Naive thymus-derived CD8-positive, alpha-beta T cell (primary cell): Measurements from ENCODE around the gene FAF1. TPM values are rescaled to one million over a fixed set of nuclear protein-coding genes. Genes with fewer than 3 reads are reported as not detected.
"Not testable (repeated sequence)": the region's sequence is repeated elsewhere in the genome, so short reads cannot be mapped to it uniquely, and the experiment has no call there.

Experiments used
- ATAC-seq, 2 donors: fragments of 150-1000 bp; cut with Tn5 transposase in 1 of 2; sonication (Bioruptor Pico), chemical (Tn5 transposase) in 1 of 2; 1 replicate in 1 of 2; 2 replicates in 1 of 2; pipeline ENCODE4 v1.10.0; 2021; ENCODE audit warnings: mild to moderate bottlenecking in 2 of 2, moderate library complexity in 2 of 2
- POLR2A ChIA-PET: fragments of 350-600 bp; sonication (Branson Sonifier 250); formaldehyde crosslinking; loops from one replicate; lab custom pipeline; 2021; ENCODE audit warnings: antibody characterized with exemption; lab: Charles Lee
- DNase-seq, 10 donors: peaks; one replicate each; pipeline versions ENCODE4 v3.0.0 to v3.0.0-alpha.2; 2020 to 2022
- H3K27ac Mint-ChIP-seq, 10 donors: one replicate each; pipeline ENCODE4 v1.8.0; 2020 to 2022; ENCODE audit warnings: mild to moderate bottlenecking in 10 of 10, mixed read lengths in 10 of 10, moderate library complexity in 4 of 10, inconsistent platforms in 1 of 10
- H3K27me3 Mint-ChIP-seq, 5 donors: one replicate each; pipeline ENCODE4 v1.8.0; 2021 to 2022; ENCODE audit warnings: mixed read lengths in 5 of 5
- H3K36me3 Mint-ChIP-seq, 3 donors: one replicate each; pipeline ENCODE4 v1.8.0; 2020 to 2022; ENCODE audit warnings: mixed read lengths in 3 of 3, mild to moderate bottlenecking in 2 of 3, inconsistent platforms in 1 of 3
- H3K4me1 Mint-ChIP-seq, 4 donors: one replicate each; pipeline ENCODE4 v1.8.0; 2021 to 2022; ENCODE audit warnings: mixed read lengths in 4 of 4
- H3K4me3 Mint-ChIP-seq, 10 donors: one replicate each; pipeline ENCODE4 v1.8.0; 2020 to 2022; ENCODE audit warnings: mild to moderate bottlenecking in 10 of 10, mixed read lengths in 10 of 10, moderate library complexity in 6 of 10, inconsistent platforms in 1 of 10
- H3K9me3 Mint-ChIP-seq, 9 donors: one replicate each; pipeline ENCODE4 v1.8.0; 2020 to 2022; ENCODE audit warnings: mixed read lengths in 9 of 9, mild to moderate bottlenecking in 3 of 9, inconsistent platforms in 1 of 9, moderate library complexity in 1 of 9
- polyA plus RNA-seq, 3 donors: library from polyadenylated mRNA; unstranded; fragments of 300-500 nt; fragmentation: Illumina TruSeq; gene quantifications; one replicate each; pipeline ENCODE4 v1.2.3, GENCODE V29; 2021
- total RNA-seq, 8 experiments: library from RNA in 2 of 8; stranded (reverse) in 2 of 8; gene quantifications; one replicate each; pipeline ENCODE4 v1.2.3 and lab custom pipeline; 2021 to 2026

Gene FAF1
- total and polyA plus RNA-seq, 5 experiments from 2014 or later: 46.2 to 64.5 (median 48.2) TPM

- Mint-ChIP-seq H3K36me3 (no peaks in the 10 kb centered on the region), H3K27ac (peak within 1 kb of the TSS; percentile 28 to 95 (median 92)), H3K4me1 (peaks cover 9 to 28% (median 20%) of the 10 kb centered on the region in 4 donors), H3K27me3 (peaks cover 4 to 17% (median 4%) of the 10 kb centered on the region in 5 donors), H3K9me3 (no peaks in the 10 kb centered on the region), H3K4me3 (peak within 1 kb of the TSS; percentile 90 to 99 (median 98))
- DNase-seq: peak; percentile 17 to 76 (median 49)
- ATAC-seq: peak; percentile 27 to 33
- POLR2A ChIA-PET: interaction anchor here (2.7 to 4.0 kb wide), 3 partner anchors 8 to 266 kb away, joined by 9 to 49 read pairs (median 30); partner anchors contain the start of genes FAF1 and RNF11
Observed at GRCh38 chr1:50969611-50970508, 9.8 kb upstream of the FAF1 start, which contains the start of gene CDKN2C. TSS of gene CDKN2C (plus strand) at chr1:50970245. CDS start at chr1:50970369, 124 bp downstream.

- Mint-ChIP-seq H3K4me3 (peak overlapping the region; percentile 90 to 99 (median 98)), H3K4me1 (peaks cover 9 to 28% (median 20%) of the 10 kb centered on the region in 4 donors), H3K27me3 (peaks cover 0 to 9% (median 1%) of the 10 kb centered on the region in 5 donors), H3K27ac (peak overlapping the region; percentile 66 to 95 (median 91)), H3K36me3 (no peaks in the 10 kb centered on the region), H3K9me3 (no peaks in the 10 kb centered on the region)
- DNase-seq (peak in 6 of 10 donors; percentile 18 to 65 (median 32)), ATAC-seq (peak; percentile 9 to 23)
- POLR2A ChIA-PET: interaction anchor here (0.6 to 4.0 kb wide), 5 partner anchors 9 to 267 kb away, joined by 3 to 49 read pairs (median 9); partner anchors contain the start of genes FAF1 and RNF11
Observed at GRCh38 chr1:50968821-50969610, 8.9 kb upstream of the FAF1 start.

GRCh38 chr1:50968158-50968820 lies 8.2 kb upstream of the FAF1 start:
- POLR2A ChIA-PET: interaction anchor here (0.6 to 4.0 kb wide), 5 partner anchors 9 to 268 kb away, joined by 3 to 49 read pairs (median 9); partner anchors contain the start of genes FAF1 and RNF11
- H3K9me3 Mint-ChIP-seq: no peaks in the 10 kb centered on the region
- no peaks in the 10 kb centered on the region for H3K36me3 Mint-ChIP-seq
- H3K4me3 Mint-ChIP-seq: peak overlapping the region; percentile 90 to 99 (median 98)
- DNase-seq: peak; percentile 71 to 87 (median 83)
- H3K4me1 Mint-ChIP-seq: peaks cover 9 to 28% (median 20%) of the 10 kb centered on the region in 4 donors
- H3K27ac Mint-ChIP-seq: peak overlapping the region; percentile 66 to 95 (median 91)
- ATAC-seq: peak; percentile 78 to 84
- H3K27me3 Mint-ChIP-seq: peaks cover 0 to 2% (median 0%) of the 10 kb centered on the region in 5 donors

- no peak for ATAC-seq
- POLR2A ChIA-PET: interaction anchor here (1.1 to 4.0 kb wide), 3 partner anchors 8 to 38 kb away, joined by 3 to 49 read pairs (median 30); partner anchors contain the start of gene FAF1
- Mint-ChIP-seq H3K9me3 (no peaks in the 10 kb centered on the region), H3K4me1 (peaks cover 9 to 28% (median 20%) of the 10 kb centered on the region in 4 donors), H3K27ac (peak overlapping the region; percentile 66 to 95 (median 90)), H3K36me3 (no peaks in the 10 kb centered on the region), H3K4me3 (peak overlapping the region; percentile 90 to 99 (median 98)), H3K27me3 (peaks cover 0 to 1% (median 0%) of the 10 kb centered on the region in 5 donors)
- DNase-seq: no peak
Observed at GRCh38 chr1:50967416-50968157, 7.5 kb upstream of the FAF1 start.

GRCh38 chr1:50966991-50967390 lies 6.9 kb upstream of the FAF1 start:
- Mint-ChIP-seq H3K27me3 (peaks cover 0 to 1% (median 0%) of the 10 kb centered on the region in 5 donors), H3K9me3 (no peaks in the 10 kb centered on the region), H3K4me1 (peaks cover 9 to 26% (median 20%) of the 10 kb centered on the region in 4 donors), H3K36me3 (no peaks in the 10 kb centered on the region), H3K27ac (peak overlapping the region in 7 of 10 donors; percentile 8 to 95 (median 88)), H3K4me3 (peak overlapping the region in 6 of 10 donors; percentile 26 to 99 (median 96))
- POLR2A ChIA-PET: interaction anchor here (3.5 kb wide), 1 partner anchor 11 kb away, joined by 30 read pairs; no protein-coding TSS in a partner anchor
- DNase-seq: no peak
- ATAC-seq: no peak

GRCh38 chr1:50964863-50965262 lies 4.8 kb upstream of the FAF1 start:
- Mint-ChIP-seq H3K4me3 (no peak overlapping the region), H3K36me3 (no peaks in the 10 kb centered on the region), H3K27me3 (peaks cover 0 to 2% (median 0%) of the 10 kb centered on the region in 5 donors), H3K27ac (no peak overlapping the region), H3K9me3 (no peaks in the 10 kb centered on the region), H3K4me1 (peaks cover 7 to 20% (median 15%) of the 10 kb centered on the region in 4 donors)
- DNase-seq (no peak), ATAC-seq (no peak)
- POLR2A ChIA-PET: no interaction called here

GRCh38 chr1:50959303-50959912 lies 659 bp downstream of the FAF1 start:
- Mint-ChIP-seq H3K27me3 (peaks cover 0 to 2% (median 0%) of the 10 kb centered on the region in 5 donors), H3K36me3 (peaks cover 0 to 2% (median 0%) of the 10 kb centered on the region in 3 donors), H3K9me3 (no peaks in the 10 kb centered on the region), H3K4me3 (peak overlapping the region; percentile 72 to 95 (median 88)), H3K4me1 (peaks cover 10 to 38% (median 29%) of the 10 kb centered on the region in 4 donors), H3K27ac (peak overlapping the region; percentile 74 to 97 (median 92))
- ATAC-seq (peak; percentile 18 to 35), DNase-seq (peak in 3 of 10 donors; percentile 30 to 62 (median 37))
- POLR2A ChIA-PET: interaction anchor here (0.6 to 3.1 kb wide), 2 partner anchors 10 to 29 kb away, joined by 3 to 49 read pairs; partner anchors contain the start of gene CDKN2C

GRCh38 chr1:50955116-50955515 lies 5.0 kb downstream of the FAF1 start:
- POLR2A ChIA-PET: no interaction called here
- no peak for ATAC-seq
- DNase-seq: no peak
- Mint-ChIP-seq H3K27me3 (peaks cover 0 to under 1% (median 0%) of the 10 kb centered on the region in 5 donors), H3K4me3 (no peak overlapping the region), H3K9me3 (no peaks in the 10 kb centered on the region), H3K27ac (no peak overlapping the region), H3K36me3 (peaks cover 0 to 8% (median 0%) of the 10 kb centered on the region in 3 donors), H3K4me1 (peaks cover 10 to 56% (median 35%) of the 10 kb centered on the region in 4 donors)

- POLR2A ChIA-PET, H3K27ac Mint-ChIP-seq, H3K9me3 Mint-ChIP-seq, H3K4me3 Mint-ChIP-seq, H3K36me3 Mint-ChIP-seq, DNase-seq, H3K27me3 Mint-ChIP-seq, ATAC-seq: not testable (repeated sequence)
- peaks cover 13 to 65% (median 44%) of the 10 kb centered on the region in 4 donors for H3K4me1 Mint-ChIP-seq
Observed at GRCh38 chr1:50952566-50952965, 7.5 kb downstream of the FAF1 start.

- ATAC-seq (no peak), DNase-seq (no peak)
- peaks cover 0 to 6% (median 4%) of the 10 kb centered on the region in 3 donors for H3K36me3 Mint-ChIP-seq
- H3K4me3 Mint-ChIP-seq: peak overlapping the region in 1 of 10 donors; percentile 13
- H3K27ac Mint-ChIP-seq: peak overlapping the region in 2 of 10 donors; percentile 32 to 35
- POLR2A ChIA-PET: no interaction called here
- no peaks in the 10 kb centered on the region for H3K27me3 Mint-ChIP-seq
- no peaks in the 10 kb centered on the region for H3K9me3 Mint-ChIP-seq
- peaks cover 24 to 75% (median 58%) of the 10 kb centered on the region in 4 donors for H3K4me1 Mint-ChIP-seq
Observed at GRCh38 chr1:50950396-50950795, 9.7 kb downstream of the FAF1 start.
